GM20431 (cell line): Measurements from ENCODE around the gene USP9Y.
"Not testable (repeated sequence)": the region's sequence is repeated elsewhere in the genome, so short reads cannot be mapped to it uniquely, and the experiment has no call there.

Source experiments
- in situ Hi-C: fragments of 300-500 bp; cut with MseI, MboI; formaldehyde crosslinking; loops from one replicate; pipeline ENCODE4 v1.15.0; 2020; ENCODE audit warnings: low sequenced_read_pairs; ENCODE audit not compliant: unreplicated experiment

The USP9Y gene

DNA sequence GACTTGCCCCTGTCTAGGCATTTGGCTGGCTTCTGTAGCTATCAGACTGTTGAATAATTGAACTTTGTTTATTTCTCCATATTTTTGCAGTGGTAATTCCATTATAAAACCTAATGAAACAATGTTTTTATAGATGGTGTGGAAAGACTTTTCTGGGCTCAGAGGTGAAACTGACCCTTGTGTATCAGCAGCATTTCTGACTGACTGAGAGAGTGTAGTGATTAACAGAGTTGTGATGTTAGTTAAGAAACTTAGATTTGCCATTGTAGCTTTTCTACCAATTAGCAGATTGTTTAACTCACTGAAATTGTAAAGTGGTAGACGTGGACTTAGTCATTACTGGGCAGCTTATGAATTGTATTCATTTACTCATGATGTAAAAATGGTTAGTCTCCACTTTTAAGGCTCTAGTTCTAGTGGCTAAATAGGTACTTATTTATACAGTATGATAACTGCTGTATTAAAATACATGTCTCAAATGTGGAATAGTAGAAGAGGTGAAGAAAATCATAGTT is at the start of gene USP9Y:
Gene USP9Y, plus strand, starts transcription at position 51 of the 515 bp plus-strand sequence. CDS start 8,217 bp downstream, outside the sequence.
- in situ Hi-C loops = no loop called here

- in situ Hi-C loops = no loop called here
Observed at GRCh38 chrY:12651621-12652036, 49.4 kb upstream of the USP9Y start.

DNA sequence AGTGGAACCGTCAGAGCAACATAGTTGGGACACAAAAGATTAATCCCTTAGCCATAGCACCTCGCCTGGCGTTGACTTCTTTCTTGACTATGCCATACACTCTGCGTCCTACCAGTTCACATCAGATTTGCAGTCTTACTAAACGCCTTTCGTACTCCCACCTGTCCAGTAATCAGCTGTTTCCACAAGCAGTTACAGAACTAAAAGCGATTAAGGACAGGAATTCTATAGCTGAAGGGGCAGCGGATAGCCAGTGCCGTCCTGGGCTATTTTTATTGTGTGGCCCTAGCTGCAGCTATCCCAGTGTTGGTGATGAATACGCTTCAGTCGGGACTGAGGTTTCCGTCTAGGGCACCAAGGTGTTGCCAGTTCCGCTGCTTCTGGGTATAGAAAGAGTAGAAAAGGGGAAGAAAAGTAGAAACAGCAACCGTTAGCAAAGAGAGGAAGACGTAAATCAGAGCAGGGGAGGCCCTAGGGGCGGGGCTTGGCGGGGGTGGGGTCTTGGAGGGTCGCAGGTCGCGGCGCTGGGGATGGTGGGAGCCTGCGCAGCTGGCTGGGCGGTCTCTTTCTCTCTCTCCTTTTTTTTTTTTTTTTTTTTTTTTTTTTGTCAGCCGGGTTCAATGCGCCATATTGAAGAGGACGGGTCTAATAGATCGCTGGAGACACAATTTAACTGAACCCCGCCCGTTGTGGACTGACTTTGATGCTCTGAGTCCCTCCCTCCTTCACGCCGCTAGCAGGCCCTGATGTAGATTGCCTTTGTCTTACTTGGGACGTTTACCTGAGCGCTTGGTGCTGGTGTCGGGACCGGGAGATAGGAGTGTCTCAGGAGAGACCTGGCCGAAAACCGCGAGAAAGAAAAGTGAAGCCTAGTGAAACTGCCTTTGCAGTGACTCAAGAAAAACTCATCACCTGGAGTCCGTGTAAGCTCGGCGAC is 39.0 kb upstream of the USP9Y start:
- in situ Hi-C loops = no loop called here

GRCh38 chrY:12662745-12663591 is 38.1 kb upstream of the USP9Y start:
- in situ Hi-C loops = no loop called here

DNA sequence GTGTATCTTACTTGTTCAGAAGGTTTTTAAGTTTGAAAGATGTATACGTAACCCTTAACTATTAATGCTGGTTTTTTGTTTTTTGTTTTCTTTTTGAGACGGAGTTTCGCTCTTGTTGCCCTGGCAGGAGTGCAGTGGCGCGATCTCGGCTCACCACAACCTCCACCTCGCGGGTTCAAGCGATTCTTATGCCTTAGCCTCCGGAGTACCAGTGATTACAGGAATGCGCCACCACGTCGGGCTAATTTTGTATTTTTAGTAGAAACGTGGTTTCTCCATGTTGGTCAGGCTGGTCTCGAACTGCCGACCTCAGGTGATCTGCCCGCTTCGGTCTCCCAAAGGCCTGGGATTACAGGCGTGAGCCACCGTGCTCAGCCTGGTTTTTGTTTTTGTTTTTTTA is 37.2 kb upstream of the USP9Y start:
- in situ Hi-C loops = not testable (repeated sequence)

- in situ Hi-C loops = no loop called here
Observed at GRCh38 chrY:12678111-12678510, 22.9 kb upstream of the USP9Y start.

- in situ Hi-C loops = no loop called here
Observed at GRCh38 chrY:12681535-12681934, 19.5 kb upstream of the USP9Y start.

- in situ Hi-C loops = no loop called here
Observed at GRCh38 chrY:12688337-12688736, 12.7 kb upstream of the USP9Y start.

DNA sequence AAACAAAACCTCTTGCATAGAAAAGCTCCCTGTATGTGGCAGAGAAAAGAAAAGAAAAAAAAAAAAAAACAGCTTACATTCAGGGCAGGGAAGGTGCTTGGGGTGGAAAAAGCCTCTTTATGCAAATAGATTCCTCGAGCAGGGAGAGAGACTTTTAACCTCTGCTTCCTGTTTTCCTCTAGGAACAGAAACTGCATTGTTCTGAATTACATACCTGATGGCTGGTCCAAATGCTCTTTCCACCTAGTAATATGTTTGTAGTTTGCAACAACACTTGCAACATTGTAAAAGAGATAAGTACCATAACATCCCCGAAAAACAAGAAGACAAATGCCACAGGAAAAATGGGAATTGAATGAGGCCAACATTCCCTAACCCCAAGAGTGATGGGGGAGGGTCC is 944 bp upstream of the USP9Y start:
- in situ Hi-C loops = no loop called here

DNA sequence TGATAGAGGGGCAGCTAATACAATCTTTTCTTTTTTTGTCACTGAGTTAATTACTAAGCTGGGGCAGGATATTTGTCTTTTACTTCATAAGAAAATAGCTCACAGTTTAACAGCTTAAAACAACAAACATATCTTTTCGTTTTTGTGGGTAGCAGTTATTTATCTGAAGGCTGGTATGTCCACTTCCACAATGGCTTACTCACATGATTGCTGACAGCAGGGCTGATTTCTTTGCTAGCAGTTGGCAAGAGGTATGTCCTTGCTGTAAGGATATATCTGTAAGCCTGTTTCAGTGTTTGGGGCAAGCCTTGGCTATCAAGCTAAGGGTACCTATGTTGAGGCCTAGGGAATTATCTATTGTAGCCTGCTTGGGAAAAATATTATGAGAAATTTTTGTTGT is 1.1 kb downstream of the USP9Y start:
- in situ Hi-C loops = no loop called here

- in situ Hi-C loops = no loop called here
Observed at GRCh38 chrY:12710460-12710859, 9.4 kb downstream of the USP9Y start.

DNA sequence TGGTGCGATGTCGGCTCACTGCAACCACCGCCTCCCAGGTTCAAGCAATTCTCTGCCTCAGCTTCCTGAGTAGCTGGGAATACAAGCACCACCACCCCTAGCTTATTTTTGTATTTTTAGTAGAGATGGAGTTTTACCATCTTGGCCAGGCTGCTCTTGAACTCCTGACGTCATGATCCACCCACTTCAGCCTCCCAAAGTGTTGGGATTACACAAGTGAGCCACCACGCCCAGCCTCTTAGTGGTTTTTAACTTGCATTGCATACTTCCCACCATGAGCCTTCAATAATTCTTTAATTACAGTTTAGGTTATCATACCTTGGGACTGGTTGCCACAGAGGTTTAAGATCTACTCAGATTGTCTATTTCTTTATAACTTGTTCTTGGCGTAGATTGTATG is 14.3 kb downstream of the USP9Y start:
- in situ Hi-C loops = no loop called here

- in situ Hi-C loops = no loop called here
Observed at GRCh38 chrY:12729746-12730145, 28.7 kb downstream of the USP9Y start.

- in situ Hi-C loops = no loop called here
Observed at GRCh38 chrY:12733625-12734024, 32.6 kb downstream of the USP9Y start.

DNA sequence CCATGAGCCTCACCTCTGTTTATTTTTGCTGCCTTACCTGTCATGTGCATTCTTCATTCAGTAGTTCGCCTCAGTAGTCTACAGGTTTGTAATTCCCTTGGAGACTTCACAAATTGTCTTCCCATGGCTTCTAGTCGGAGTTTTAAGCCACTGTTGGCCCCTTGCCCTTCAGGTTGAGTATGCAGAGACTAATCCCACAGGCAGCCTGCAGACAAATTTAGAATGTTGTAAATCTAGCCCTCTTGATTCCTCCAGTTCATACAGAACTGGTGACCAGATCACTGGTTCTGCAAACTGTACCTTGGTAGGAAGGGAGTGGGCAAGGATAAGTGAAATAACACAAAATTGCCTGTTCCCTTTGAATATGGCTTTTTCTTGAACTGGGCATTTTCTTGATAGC is 33.0 kb downstream of the USP9Y start:
- in situ Hi-C loops = no loop called here

- in situ Hi-C loops = no loop called here
Observed at GRCh38 chrY:12741414-12741813, 40.4 kb downstream of the USP9Y start.

- in situ Hi-C loops = no loop called here
Observed at GRCh38 chrY:12742725-12743124, 41.7 kb downstream of the USP9Y start.

DNA sequence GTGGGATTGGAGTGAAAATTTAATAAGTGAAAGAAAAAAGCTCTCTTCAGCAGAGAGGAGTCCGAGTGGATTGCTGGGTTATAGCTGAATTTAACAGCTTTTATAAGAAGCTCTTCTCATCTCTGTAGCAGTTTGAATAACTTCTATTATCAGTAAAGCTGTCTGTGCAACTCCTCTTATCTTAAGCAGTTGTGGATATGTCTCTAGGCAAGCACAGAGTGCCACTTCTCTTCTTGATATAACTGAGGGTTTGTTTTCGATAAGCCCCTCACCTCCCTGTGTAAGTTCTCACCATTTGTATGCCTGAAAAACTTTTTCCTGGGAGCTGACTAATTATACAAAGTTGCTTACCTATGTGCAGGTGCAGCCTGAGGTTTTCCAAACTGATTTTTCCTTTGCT is 43.1 kb downstream of the USP9Y start:
- in situ Hi-C loops = no loop called here

DNA sequence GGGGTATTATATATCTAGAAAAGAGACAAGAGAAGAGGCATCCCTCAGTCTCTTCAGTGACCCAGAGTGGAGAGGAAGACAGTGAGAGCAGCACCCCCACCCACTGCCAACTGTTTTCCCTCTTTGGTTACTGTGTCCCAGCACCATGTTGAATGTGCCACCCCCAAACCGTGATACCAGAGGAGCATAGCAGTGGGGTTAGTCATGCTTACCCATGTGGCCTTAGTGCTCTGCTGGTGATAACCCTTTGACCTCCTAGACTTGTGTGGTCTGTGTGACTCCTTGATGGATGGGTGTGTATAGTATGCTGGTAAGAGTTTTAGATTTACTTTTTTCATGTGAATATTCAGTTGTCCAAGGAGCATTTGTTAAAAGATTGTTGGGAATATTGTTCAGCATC is 48.3 kb downstream of the USP9Y start:
- in situ Hi-C loops = no loop called here

DNA sequence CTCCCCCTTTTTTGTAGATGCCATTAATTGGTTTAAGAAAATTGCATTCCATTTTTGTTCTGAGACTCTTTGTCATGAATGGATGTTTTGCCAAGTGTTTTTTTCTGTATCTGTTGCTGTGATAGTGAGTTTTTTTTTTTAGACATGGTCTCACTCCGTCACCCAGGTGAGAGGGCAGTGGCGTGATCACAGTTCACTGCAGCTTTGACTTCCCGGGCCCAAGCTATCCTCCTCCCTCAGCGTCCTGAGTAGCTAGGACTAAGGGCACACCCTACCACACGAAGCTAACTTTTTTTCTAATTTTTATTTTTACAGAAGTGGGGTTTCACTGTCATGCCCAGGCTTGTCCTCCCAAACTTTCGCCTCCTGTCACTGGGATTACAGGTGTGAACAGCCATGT is 51.8 kb downstream of the USP9Y start:
- in situ Hi-C loops = no loop called here

GRCh38 chrY:12756021-12756420 is 55.0 kb downstream of the USP9Y start:
- in situ Hi-C loops = no loop called here
